ENCODE data around the gene PPFIBP2. TPM values are rescaled to one million over a fixed set of nuclear protein-coding genes. Genes with fewer than 3 reads are reported as not detected.

Gene PPFIBP2
- total RNA-seq, 1 experiment from 2014 or later: 6.5 TPM

DNA sequence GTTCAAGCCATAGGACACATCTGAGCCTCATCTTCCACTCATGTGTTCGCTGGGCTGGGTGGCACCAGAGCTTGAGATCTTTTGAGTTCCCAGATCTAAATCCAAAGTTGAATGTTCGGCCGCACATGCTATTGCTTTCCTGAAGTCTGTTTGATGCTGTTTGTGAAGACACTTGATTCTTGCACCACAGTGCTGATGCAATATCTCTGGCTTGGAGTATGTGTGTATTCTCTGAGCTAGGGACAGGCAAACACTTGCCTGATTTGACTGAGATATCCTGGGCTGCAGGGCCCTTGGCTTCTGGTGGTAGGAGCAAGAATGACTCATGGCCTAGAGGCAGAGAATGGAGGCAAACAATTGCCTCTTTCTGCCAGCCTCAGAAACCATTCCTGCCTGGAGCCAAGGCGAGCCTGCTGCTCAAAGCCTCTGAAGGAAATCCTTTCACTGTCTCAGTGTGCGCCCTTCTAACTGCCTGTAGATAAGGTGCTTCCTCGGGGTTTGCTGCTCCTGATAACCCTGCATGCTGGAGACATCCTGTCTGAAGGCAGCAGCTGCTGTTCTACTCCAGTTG is 86.5 kb downstream of the PPFIBP2 start:
- DNase-seq (ENCODE audit: low read depth): peak; percentile 64

DNA sequence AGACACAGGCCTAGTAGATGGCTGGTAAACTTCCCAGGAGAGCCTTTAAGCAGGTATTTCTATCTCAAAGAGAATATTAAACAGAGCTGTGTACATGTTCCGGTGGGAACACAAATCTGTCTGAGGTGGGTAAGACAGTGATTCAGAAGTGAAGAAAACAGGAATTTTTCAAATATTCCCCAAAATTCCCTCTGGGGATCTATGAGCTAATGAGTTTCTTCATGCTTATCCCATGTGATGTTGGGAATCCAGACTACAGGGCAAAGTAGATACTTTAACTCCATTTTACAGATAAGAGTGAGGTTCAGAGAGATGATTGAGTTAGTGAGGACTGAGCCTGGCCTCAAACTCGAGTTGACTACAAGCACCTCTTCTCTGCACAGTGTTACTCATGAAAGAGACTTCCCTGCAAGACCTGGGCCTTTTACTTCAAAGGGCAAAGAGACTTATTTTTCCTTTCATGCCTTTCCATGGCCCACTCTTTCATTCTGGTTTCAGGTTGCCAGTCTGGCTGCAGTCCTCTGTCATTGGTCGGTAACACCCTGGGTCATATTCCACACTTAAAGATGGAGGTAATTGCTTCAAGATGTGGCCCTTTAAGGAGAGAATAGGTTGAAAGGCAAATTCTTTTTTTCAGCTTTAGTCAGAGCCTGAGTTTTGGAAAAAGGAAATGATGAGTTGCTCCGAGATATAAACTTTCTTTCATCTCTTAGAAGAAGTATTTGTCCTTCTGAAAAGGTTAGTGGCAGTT is 89.4 kb downstream of the PPFIBP2 start:
- DNase-seq (ENCODE audit: low read depth): peak; percentile 15

DNA sequence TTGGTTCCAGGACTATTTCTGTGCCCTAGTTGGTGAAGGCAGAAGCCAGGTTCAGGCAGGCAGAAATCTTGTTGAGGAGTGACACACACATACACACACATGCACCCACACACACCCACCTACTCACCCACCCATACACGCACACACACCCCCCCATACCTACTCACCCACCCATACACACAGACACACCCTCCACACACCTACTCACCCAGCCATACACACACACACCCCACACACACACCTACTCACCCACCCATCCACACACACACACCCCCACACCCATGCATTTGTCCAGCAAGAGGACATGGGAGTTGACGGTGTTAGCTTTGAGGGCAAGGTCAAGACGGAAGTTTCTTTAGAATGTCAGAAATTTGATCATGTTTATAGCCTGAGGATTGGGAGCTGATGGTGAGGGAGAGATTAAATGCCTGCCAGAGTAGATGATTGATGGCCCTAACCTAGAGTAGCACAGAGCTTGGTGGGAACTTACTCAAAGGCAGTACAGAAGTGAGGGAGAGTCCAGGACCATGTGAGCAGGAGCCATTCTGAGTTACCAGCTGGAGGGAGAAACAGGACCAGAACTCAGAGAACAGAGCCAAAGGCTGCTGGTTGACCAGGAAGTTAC is 90.6 kb downstream of the PPFIBP2 start:
- no peak for DNase-seq (ENCODE audit: low read depth)

DNA sequence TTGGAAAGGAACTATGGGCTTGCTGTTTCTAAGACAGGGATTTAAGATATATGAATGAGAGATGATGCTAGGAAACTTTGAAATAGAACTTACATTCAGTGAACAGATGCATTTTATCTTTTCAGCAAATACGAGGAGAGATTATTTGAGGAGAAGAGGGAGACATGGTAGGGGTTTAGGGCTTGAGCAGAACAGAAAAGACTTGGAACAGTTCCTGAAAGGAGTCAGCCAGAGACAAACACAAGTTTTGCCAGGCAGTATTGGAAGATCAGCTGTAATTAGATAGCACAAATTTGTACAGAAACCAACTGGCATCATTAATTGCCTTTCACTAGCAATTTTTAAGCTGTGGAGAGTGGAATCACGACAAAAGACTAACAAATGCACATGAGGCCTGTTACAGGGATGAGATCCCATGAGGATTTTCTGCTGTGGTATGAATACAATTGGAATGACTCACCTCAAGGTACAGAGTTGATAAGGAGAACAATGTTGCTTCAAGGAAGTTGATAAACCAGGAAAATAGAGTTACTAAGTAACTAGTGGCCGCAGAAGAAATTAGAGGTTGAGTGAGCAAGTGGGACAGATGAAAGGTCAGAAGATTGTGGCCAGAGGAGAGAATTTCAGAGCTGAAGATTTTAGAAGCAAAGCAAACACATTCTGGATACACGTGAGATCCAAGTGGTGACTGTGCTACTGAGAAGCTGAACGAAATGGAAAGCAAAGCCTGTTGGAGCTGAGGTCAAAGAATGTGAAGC is 91.6 kb downstream of the PPFIBP2 start:
- DNase-seq (ENCODE audit: low read depth): peak; percentile 28

DNA sequence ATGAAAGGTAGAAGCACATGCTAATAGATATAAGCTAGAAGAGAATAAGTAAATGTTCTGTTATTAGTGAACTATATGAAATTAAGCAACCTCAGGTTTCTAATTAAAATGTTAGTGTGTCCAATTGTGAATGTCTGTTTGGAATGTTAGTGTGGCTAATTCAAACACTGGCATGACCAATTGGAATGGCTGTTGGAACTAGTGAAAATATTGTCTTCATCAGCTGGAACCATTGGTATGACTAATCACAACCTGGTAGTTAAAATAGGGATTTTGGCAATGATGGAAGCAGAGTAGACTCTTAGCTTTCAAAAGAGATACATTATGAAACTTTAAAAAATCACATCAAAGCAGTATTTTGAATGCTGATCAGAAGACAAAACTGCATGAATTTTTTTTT is 92.7 kb downstream of the PPFIBP2 start:
- DNase-seq (ENCODE audit: low read depth): no peak

DNA sequence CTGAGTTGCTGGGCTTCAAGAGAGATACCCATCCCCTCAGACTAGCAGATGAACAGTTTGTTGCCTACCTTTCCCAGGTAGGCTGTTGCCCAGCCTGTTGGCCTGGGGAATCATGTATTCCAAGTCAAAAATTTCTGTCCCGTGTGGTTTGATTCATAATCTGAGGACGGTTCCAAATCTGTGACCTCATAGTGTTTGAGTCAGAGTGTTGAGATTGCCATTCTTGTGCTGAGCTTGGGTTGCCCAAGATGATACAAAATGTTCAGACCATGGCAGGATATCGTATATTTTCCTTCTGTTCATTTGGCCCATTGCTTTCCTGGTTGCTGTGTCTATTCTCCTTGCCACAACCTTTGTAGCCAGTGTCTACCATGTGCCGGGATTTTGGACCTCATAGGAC is 95.2 kb downstream of the PPFIBP2 start:
- DNase-seq (ENCODE audit: low read depth): no peak

DNA sequence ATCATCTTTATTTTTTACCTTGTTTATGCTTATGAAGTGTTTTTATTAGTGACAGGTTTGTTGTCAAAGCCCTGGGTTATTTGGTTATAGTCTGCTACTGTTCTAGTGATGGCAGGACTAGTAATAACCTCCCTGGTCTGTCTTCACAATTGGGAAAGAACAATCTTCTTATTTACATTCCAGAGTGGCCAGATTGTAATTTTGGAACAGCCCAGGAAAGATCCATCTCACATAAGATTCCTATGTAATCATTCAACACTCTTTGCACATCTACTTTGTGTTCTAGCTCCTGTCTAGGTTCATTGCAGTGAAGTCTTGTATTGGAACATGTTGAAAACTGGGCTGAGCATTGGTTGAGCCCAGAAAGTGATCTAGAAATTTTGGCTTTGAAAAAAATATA is 95.7 kb downstream of the PPFIBP2 start:
- DNase-seq (ENCODE audit: low read depth): no peak

DNA sequence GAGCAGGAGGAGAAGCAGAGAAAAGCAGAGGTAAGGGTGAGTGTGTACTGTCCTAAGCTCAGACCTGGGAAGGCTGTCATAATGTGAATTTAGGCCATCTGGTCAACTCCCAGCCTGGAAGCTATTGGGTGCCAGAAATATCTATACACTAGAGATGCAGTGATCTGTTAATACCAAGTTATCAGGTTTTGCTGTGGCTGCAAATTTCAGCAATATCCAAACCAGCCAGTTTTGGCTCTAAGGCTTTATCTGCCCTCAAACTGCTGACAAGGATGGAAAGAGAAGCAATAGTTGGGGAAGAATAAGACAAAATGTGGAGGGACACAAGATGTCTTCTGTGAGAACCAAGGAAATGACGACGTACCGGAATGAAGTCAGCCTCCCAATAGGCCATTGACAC is 96.6 kb downstream of the PPFIBP2 start:
- DNase-seq (ENCODE audit: low read depth): no peak

DNA sequence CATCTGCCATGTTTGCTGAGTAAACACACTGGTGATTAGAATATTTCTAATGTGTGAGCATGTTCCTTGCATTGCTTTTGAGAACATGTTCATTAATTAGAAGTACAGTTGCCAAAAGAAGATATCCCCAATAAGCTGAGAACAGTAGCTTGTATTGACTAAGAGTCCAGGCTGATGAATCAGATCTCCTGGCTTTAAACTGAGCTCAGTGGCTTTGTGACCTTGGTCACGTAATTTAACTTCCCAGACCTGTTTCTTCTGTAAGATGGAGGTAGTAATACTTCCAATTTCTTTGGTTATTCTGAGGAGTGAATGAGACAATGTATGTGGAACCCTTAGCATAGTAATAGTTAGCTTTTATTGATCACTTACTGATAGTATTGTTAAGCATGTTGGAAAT is 97.6 kb downstream of the PPFIBP2 start:
- DNase-seq (ENCODE audit: low read depth): no peak

DNA sequence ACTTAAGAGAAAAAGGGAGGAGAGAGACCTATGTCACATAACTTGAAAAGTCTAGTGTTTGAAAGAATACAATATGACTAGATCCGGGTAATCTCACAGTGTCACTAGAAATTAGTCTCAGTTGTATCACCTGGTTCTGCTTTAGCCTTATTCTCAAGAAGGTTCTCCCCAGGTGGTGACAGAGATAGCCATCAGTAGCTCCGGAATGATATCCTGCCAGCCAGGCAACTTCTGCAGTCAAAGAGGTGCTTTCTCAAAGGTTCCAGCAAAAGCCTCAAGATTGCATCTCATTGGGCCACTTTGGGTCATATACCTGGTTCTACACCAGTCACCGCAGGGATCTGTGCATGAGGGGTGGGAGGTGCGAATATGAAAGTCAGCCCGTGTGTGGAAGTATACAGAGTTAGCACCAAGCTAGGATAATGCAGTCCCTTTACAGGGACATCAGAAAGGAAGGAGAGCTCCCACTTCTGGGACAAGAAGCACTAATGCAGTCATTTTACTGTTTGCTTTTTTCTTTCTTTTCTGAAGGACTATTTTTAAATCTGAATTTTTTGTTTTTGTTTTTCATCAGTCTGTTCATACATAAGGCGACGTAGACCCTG is 98.4 kb downstream of the PPFIBP2 start:
- DNase-seq (ENCODE audit: low read depth): no peak

DNA sequence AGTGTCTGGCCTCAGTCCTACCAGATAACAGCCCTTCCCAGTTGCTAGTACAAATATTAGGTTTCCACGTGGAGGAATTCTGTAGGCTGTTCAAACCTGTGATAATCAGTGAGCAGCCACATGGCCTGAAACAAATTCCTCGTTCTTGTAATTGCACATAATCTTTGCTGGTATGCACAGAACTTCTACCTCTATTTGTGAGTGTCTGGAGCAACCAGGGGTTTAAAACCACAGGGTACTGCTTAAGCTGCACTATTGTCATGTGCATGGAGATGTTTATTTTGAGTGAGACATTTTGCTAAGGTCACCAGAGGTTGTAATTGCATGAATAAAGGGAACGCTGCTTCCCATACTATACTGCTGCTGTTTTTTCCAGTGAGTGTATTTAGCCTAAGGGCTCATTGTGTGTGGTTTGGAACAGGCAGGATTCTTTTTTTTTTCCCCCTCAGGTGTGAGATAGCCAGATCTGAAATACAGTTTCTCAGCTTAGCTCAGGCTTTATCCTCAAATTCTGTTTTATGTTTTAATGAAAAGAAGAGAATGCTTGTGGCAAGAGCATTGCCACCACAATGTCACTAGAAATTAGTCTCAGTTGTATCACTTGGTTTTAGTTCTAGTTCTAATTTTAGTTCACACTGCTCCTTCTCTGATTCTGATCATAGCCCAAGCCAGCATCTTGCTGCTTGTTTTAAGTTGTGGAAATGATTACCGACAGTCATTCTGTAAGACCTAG is 99.0 kb downstream of the PPFIBP2 start:
- DNase-seq (ENCODE audit: low read depth): no peak

DNA sequence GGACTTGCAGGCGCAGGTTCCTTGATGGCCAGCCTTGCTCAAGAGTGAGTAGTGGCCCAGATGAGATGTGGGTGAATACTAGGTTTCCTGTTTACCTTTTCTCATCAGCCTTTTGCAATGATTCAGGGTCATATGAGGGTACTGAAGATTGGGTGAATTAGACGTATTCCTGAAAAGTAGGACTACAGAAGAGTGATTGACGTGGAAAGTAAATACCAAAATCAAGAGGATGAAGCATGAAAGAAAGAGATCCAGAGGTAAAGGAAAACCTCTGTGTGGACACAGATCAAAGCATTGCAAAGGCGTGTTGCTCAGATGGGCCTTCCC is 99.6 kb downstream of the PPFIBP2 start:
- no peak for DNase-seq (ENCODE audit: low read depth)

DNA sequence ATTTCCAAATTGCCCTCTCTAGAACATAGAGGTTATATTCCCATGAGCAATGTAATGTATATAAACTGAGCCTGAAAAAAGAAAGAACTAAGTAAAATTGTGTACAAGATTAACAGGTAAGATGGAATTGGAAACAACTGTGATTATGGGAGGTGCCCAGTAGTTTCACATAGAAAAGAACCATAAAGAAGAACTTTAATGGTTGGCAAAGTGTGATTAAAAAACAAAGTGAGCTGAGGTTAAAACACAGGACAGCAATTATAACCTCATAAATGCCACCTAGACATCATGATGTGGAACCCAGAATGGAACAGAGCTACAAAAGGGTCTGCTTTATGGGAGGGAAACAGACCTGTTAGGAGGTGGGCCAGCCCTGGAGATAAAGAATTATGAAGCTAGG is 100.9 kb downstream of the PPFIBP2 start:
- DNase-seq (ENCODE audit: low read depth): no peak

DNA sequence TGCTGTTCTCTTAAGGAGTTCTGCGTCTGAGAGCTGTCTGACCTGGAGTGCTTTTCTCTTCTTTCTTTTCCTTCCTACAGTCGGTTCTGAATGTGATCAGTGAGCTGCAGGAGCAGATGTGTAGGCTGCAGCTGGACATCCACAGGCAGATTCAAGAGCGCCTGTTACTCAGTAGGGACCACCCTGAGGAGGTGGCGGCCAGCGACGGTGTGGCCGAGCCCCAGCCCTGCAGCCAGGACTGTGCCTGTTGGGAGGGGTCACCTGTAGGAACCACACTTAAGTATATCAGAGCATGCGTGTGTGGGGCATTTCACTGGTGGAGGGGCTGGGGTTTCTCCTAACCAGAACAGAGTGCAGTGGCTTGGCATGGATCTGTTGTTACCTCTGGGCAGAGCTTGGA is 103.2 kb downstream of the PPFIBP2 start:
- DNase-seq (ENCODE audit: low read depth): no peak

DNA sequence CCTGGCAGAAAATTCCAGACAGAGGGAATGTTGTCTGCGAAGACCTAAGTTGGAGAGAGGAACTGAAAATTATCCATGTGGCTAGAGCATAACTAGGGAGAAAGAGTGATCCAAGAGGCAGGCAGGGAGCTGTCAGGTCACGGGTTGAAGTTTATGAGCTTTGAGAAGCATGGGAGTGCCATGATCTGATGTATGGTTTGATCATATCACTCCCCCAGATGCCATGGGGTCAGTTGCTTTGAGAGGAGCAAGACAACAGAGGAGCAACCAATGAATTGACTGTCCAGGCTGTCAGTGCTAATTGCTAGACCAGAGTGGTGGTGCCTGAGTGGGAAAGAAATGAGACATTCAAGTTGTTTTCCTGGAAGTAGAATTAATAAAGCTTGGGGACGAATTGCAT is 105.5 kb downstream of the PPFIBP2 start:
- no peak for DNase-seq (ENCODE audit: low read depth)

DNA sequence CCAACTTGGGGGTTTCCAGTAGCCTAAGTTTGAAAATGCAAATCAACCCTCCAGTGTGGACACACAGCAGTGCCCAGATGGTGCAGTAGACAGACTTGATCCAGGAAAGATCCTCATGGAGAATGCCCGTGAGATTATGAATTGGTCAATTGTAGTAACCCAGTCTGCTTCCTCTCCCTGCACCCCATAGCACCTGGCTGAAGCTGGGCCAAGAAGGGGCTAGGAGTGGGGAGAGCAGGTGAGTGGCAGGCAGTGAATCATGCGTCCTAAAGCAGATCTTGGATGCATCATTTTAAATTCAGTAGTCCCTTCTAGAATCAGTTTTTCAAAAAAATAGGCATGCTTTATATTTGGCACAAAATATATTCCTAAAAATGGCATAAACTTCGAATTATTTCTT is 107.3 kb downstream of the PPFIBP2 start:
- DNase-seq (ENCODE audit: low read depth): no peak

DNA sequence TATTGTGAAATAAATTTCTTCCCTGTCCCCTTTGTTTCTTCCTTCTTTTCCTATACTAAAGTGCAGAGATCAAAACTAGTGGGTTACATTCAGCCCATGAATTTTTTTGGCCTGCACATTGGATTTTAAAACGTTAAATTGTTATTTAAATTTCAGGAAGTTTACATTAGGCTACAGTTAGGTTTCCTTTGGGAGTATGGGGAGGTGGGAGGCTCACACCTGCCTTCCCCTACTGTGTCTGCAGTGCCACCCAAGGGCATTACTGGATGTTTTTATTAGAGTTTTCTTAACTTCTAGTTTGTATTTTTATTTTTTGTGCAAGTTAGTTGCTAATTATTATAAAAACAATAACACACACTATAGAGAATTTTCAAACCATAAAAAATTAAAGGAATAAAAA is 107.8 kb downstream of the PPFIBP2 start:
- no peak for DNase-seq (ENCODE audit: low read depth)

DNA sequence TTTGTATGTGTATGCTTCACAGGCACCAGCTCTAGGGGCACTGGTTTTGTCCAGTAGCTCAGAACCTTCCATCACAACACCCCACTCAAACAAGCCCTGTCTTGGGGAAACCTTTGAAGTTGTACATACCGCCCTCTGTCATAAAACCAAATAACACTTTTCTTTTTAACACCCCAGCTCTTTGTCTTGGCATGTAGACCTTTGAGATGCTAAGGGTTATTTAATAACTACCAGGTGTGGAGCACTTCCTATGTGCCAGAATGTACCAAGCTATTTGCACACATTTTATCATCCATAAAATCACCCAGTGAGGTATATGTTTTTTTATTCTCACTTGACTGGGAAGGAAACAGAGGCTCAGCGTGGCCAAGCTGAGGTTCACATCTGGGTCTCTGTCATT is 108.9 kb downstream of the PPFIBP2 start:
- DNase-seq (ENCODE audit: low read depth): no peak

DNA sequence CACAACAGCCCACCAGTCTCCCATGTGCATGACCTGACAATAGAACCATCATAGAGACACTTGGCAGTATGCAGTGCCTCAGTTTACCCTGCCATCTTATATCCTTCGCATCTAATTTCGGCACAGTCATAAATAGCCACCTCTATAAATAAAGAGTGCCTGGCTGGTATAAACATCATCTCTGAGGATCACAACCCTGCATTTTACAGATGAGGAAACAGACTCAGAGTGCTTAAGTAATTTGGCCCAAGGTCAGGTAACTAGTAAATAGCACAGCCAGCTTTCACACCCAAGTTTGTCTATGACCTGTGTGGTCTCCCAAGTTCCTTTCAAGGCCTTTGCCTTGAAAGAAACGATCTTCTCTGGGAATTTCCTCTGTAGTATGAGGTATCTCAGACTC is 114.9 kb downstream of the PPFIBP2 start:
- DNase-seq (ENCODE audit: low read depth): no peak

DNA sequence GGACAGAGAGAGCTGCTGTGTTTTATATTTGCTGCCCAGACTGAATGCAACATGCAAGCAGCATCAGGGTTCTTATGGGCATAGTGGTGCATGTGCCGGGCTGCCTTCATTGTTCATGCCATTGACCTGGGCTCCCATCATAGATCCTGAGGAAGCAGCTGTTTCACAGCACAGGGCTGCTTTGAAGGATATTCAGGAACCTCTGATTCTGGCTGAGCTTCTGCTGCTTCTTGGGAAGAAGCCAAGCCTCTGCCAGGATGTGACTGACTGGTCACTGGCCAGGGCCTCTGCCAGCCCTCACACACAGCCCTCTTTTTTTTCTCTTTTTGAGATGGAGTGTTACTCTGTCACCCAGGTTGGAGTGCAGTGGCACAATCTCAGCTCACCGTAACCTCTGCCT is 116.2 kb downstream of the PPFIBP2 start:
- DNase-seq (ENCODE audit: low read depth): no peak

DNA sequence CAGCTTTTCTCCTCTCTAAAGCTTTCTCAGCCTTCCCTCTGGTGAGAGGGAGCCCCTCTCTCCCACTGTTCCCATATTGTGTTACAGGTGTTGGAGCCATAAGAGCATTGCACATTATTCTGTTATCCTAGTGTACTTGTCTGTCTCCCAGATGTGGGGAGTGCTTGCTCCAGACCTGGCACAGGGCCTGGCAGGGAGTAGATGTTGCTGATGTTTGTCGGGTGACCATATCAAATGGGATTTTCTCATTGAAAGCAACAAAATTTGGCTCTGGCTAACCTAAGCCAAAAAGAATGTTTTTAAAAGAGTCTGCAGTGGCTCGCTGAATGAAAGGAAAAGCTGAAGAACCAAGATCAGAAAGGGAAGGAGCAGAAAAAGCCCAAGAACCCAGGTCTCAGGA is 118.4 kb downstream of the PPFIBP2 start:
- no peak for DNase-seq (ENCODE audit: low read depth)

DNA sequence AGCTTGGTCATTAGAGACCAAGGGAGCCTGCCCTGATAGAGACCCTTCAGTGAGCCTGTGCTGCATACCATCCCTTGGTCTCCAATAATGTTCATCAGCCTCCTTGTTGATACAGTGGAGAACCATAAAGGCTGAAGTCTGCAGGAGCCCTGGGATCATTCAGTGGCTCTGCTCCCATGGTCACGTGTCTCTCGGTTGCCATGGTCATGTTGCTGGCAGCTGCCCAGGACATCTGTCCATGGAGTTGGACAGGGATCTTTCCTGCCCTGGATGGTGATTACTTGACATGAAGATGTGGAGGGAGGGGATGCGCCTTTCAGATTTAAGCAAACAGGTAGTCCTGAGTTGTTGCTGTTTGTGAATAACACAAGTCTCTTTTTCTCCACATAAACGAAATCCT is 121.3 kb downstream of the PPFIBP2 start:
- no peak for DNase-seq (ENCODE audit: low read depth)

Data from RPMI7951 (cell line).